ENCODE measurements around the gene ADAM12. TPM values are rescaled to one million over a fixed set of nuclear protein-coding genes. Genes with fewer than 3 reads are reported as not detected.

Gene ADAM12
- polyA plus RNA-seq, 1 of the 3 experiments (the other 2 are of a cell fraction): 25.0 TPM

GRCh38 chr10:126240483-126240882, 147.8 kb downstream of the ADAM12 start:
- peaks cover 23 to 44% of the 10 kb centered on the region in 2 experiments for H3K4me1 ChIP-seq (ENCODE audit: control insufficient read depth in 1 of 2, insufficient read depth in 2 of 2, low read depth in 1 of 2, low read length in 1 of 2)
- no peak overlapping the region for H2AFZ ChIP-seq (ENCODE audit: low read depth)
- peaks cover 3% of the 10 kb centered on the region for H3F3A ChIP-seq (replicated peaks; ENCODE audit: insufficient read depth)
- no peaks in the 10 kb centered on the region for H3K9me2 ChIP-seq
- no peaks in the 10 kb centered on the region for H3K79me2 ChIP-seq (ENCODE audit: insufficient read depth)
- H4K20me1 ChIP-seq (ENCODE audit: insufficient read depth): no peaks in the 10 kb centered on the region
- ChIA-PET POLR2A (no interaction called here), CTCF (interaction anchor here (1.2 kb wide), 1 partner anchor 15 kb away, joined by 3 read pairs; no protein-coding TSS in a partner anchor)
- 98% methylated on average over 8 of the region's 8 CpGs for WGBS (ENCODE audit: low lambda C conversion rate)
- no peaks in the 10 kb centered on the region for H3K27me3 ChIP-seq (ENCODE audit: insufficient read depth)
- H3K9me3 ChIP-seq: no peaks in the 10 kb centered on the region
- H3K9ac ChIP-seq: no peak overlapping the region
- H3K36me3 ChIP-seq (replicated peaks in 1 of 2; ENCODE audit: control insufficient read depth in 1 of 2, insufficient read depth in 2 of 2, low read length in 1 of 2): no peaks in the 10 kb centered on the region
- H3K4me2 ChIP-seq: no peak overlapping the region
- no peak for DNase-seq
- no peak overlapping the region for H3K27ac ChIP-seq (ENCODE audit: low read depth in 2 of 2, low read length in 1 of 2)
- TF ChIP-seq RAD21 (IDR thresholded peaks at IDR 0.05; ENCODE audit: low read length): no peak
- no peak for TF ChIP-seq PBX3 (IDR thresholded peaks at IDR 0.05)
- no peak for TF ChIP-seq MXI1 (IDR thresholded peaks at IDR 0.05; ENCODE audit: low read depth, low read length)
- TF ChIP-seq TCF12 (IDR thresholded peaks at IDR 0.05): no peak
- no peak for TF ChIP-seq ELF1 (IDR thresholded peaks at IDR 0.05)
- no peak for TF ChIP-seq POLR2AphosphoS5 (IDR thresholded peaks at IDR 0.05; ENCODE audit: low read depth, low read length)
- no peak for TF ChIP-seq RCOR1 (IDR thresholded peaks at IDR 0.05; ENCODE audit: low read length)
- TF ChIP-seq NRF1 (IDR thresholded peaks at IDR 0.05; ENCODE audit: low read depth, low read length): no peak
- no peak for TF ChIP-seq RXRA (IDR thresholded peaks at IDR 0.05; ENCODE audit: borderline replicate concordance, low read depth)
- no peak for TF ChIP-seq REST (IDR thresholded peaks at IDR 0.05; ENCODE audit: low read depth, low read length)
- TF ChIP-seq IRF3 (IDR thresholded peaks at IDR 0.05; ENCODE audit: low read depth, low read length): no peak
- TF ChIP-seq GATA2 (CRISPR knock-in tag; IDR thresholded peaks at IDR 0.05): no peak
- TF ChIP-seq FOXM1 (IDR thresholded peaks at IDR 0.05; ENCODE audit: low read depth): no peak
- no peak for TF ChIP-seq MEF2A (IDR thresholded peaks at IDR 0.05; ENCODE audit: borderline replicate concordance, low read depth)
- no peak overlapping the region for H3K4me3 ChIP-seq (ENCODE audit: low read depth in 2 of 2, low read length in 1 of 2)

All from SK-N-SH (cell line).